ENCODE results near the gene BRIX1.

GRCh38 chr5:34928267-34928666, 12.8 kb downstream of the BRIX1 start:
- no peak for TF ChIP-seq POLR2A (IDR thresholded peaks at IDR 0.05)
- TF ChIP-seq, protein P1, sequence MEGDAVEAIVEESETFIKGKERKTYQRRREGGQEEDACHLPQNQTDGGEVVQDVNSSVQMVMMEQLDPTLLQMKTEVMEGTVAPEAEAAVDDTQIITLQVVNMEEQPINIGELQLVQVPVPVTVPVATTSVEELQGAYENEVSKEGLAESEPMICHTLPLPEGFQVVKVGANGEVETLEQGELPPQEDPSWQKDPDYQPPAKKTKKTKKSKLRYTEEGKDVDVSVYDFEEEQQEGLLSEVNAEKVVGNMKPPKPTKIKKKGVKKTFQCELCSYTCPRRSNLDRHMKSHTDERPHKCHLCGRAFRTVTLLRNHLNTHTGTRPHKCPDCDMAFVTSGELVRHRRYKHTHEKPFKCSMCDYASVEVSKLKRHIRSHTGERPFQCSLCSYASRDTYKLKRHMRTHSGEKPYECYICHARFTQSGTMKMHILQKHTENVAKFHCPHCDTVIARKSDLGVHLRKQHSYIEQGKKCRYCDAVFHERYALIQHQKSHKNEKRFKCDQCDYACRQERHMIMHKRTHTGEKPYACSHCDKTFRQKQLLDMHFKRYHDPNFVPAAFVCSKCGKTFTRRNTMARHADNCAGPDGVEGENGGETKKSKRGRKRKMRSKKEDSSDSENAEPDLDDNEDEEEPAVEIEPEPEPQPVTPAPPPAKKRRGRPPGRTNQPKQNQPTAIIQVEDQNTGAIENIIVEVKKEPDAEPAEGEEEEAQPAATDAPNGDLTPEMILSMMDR (IDR thresholded peaks at IDR 0.05 in 8 of 11, conservative IDR thresholded peaks at IDR 0.05 in 3 of 11) = no peak
